K562 (cell line): ENCODE measurements around the gene PPM1E. TPM values are rescaled to one million over a fixed set of nuclear protein-coding genes. Genes with fewer than 3 reads are reported as not detected.
"Not testable (repeated sequence)": the region's sequence is repeated elsewhere in the genome, so short reads cannot be mapped to it uniquely, and the experiment has no call there.

Experiments used
- ATAC-seq: fragments of 200-7000 bp; cut with Tn5 transposase; 3 replicates; pipeline ENCODE4 v1.9.1; 2020; ENCODE audit warnings: moderate library complexity
- BruUV-seq: library from RNA; stranded (reverse); fragments of 400-500 nt; replicated peaks from 2 replicates; lab custom pipeline; 2021; lab: Mats Ljungman, UMichigan
- CTCF ChIA-PET: fragments of 300-600 bp; formaldehyde crosslinking; extraction: SDS; loops from one replicate; lab custom pipeline; 2021; ENCODE audit warnings: low intra/inter-chr PET ratio; lab: Yijun Ruan, JAX
- POLR2A ChIA-PET: fragments of 300-600, 350-650 bp; sonication (Branson Sonifier 250); formaldehyde crosslinking; extraction: SDS; loops from one replicate; lab custom pipeline; 2021; ENCODE audit warnings: antibody characterized with exemption, inconsistent platforms; lab: Yijun Ruan, JAX
- DNase-seq, 4 experiments: peaks; one replicate each; pipeline versions ENCODE4 v3.0.0 to v3.0.0-alpha.2; 2011 to 2018; ENCODE audit warnings: low spot score in 3 of 4, mixed read lengths in 3 of 4; ENCODE audit errors: extremely low read depth in 1 of 4
- FAIRE-seq: peaks from 2 replicates; lab custom pipeline; 2011; peaks lifted over from hg19 to GRCh38; lab: Jason Lieb, UNC
- H2AFZ ChIP-seq: 2 replicates; pipeline ENCODE4 v1.6.0; 2011; ENCODE audit warnings: low read depth, low read length, control low read depth, inconsistent platforms
- H3K27ac ChIP-seq: fragments of 200-600 bp; 3 replicates; pipeline ENCODE4 v1.8.0; 2011; ENCODE audit warnings: low read depth, mild to moderate bottlenecking, control low read depth, inconsistent platforms, low read length, moderate library complexity, mixed read lengths; ENCODE audit errors: extremely low read depth
- H3K27me3 ChIP-seq, 2 experiments: fragments of 300-600 bp in 1 of 2; 2 replicates in 1 of 2; 3 replicates in 1 of 2; pipeline versions ENCODE4 v1.6.0 to v1.8.0; 2011; ENCODE audit warnings: inconsistent platforms in 2 of 2, low read length in 2 of 2, mild to moderate bottlenecking in 1 of 2, mixed read lengths in 1 of 2, moderate library complexity in 1 of 2; ENCODE audit not compliant: control insufficient read depth in 2 of 2, insufficient read depth in 2 of 2
- H3K36me3 ChIP-seq: fragments of 300-600 bp; 3 replicates; pipeline ENCODE4 v1.8.0; 2011; ENCODE audit warnings: mild to moderate bottlenecking, low read length, inconsistent platforms; ENCODE audit not compliant: control insufficient read depth, insufficient read depth
- H3K4me1 ChIP-seq, 2 experiments: fragments of 200-600 bp in 1 of 2; replicated peaks in 1 of 2; 2 replicates in 1 of 2; 3 replicates in 1 of 2; pipeline versions ENCODE4 v1.5.1 to v1.8.0; 2011; ENCODE audit warnings: inconsistent platforms in 2 of 2, low read length in 2 of 2, mild to moderate bottlenecking in 1 of 2, mixed read lengths in 1 of 2, moderate library complexity in 1 of 2; ENCODE audit not compliant: control insufficient read depth in 2 of 2, insufficient read depth in 2 of 2
- H3K4me2 ChIP-seq: 2 replicates; pipeline ENCODE4 v1.6.1; 2011; ENCODE audit warnings: low read length, control low read depth, inconsistent platforms, mixed read lengths; ENCODE audit not compliant: insufficient read depth
- H3K4me3 ChIP-seq: fragments of 200-600 bp; sonication (generic), shearing (Covaris generic); 2 replicates; pipeline ENCODE4 v1.5.1; 2016; ENCODE audit warnings: control low read depth, inconsistent platforms
- H3K79me2 ChIP-seq: fragments of 200-600 bp; 3 replicates; pipeline ENCODE4 v1.8.0; 2011; ENCODE audit warnings: low read length, inconsistent platforms; ENCODE audit not compliant: control insufficient read depth, insufficient read depth
- H3K9ac ChIP-seq, 2 experiments: 2 replicates each; pipeline versions ENCODE4 v1.6.0 to v1.6.1; 2011; ENCODE audit warnings: low read depth in 2 of 2, low read length in 2 of 2, control low read depth in 1 of 2, inconsistent platforms in 1 of 2, mild to moderate bottlenecking in 1 of 2, mixed read lengths in 1 of 2; ENCODE audit not compliant: insufficient read depth in 1 of 2
- H3K9me1 ChIP-seq: one replicate; pipeline ENCODE4 v1.6.0; 2011; ENCODE audit warnings: inconsistent platforms, mild to moderate bottlenecking, low read length, moderate library complexity; ENCODE audit not compliant: control insufficient read depth, insufficient read depth
- H3K9me3 ChIP-seq: replicated peaks from 2 replicates; pipeline ENCODE4 v1.5.1; 2011; ENCODE audit warnings: low read depth, low read length, inconsistent platforms; ENCODE audit not compliant: control insufficient read depth, insufficient read depth
- H4K20me1 ChIP-seq: replicated peaks from 2 replicates; pipeline ENCODE4 v1.6.1; 2011; ENCODE audit warnings: low read length, inconsistent platforms, mixed read lengths; ENCODE audit not compliant: control insufficient read depth, insufficient read depth
- ZNF146 ChIP-seq: IDR thresholded peaks from one replicate; pipeline ENCODE4 v1.6.1; 2018; ENCODE audit warnings: missing compliant biosample characterization; ENCODE audit not compliant: unreplicated experiment
- WGBS: fragments of 100-300 bp; shearing (Covaris generic); methylation state at CpG from one replicate; pipeline ENCODE4 v1.1.6; 2016; ENCODE audit warnings: low coverage, mixed read lengths; ENCODE audit not compliant: insufficient coverage; ENCODE audit errors: missing lambda C conversion rate; 5-methylcytosine and 5-hydroxymethylcytosine counted together
- in situ Hi-C: fragments of 300-500 bp; cut with MboI; formaldehyde crosslinking; loops from 4 replicates; pipeline ENCODE4 v1.15.0; 2018; ENCODE audit warnings: inconsistent platforms, mixed read lengths
- intact Hi-C: fragments of 100-400 bp; cut with micrococcal nuclease; formaldehyde crosslinking; loops from 2 replicates; pipeline ENCODE4 v1.14.2; 2022
- polyA plus RNA-seq, 8 experiments: library from polyadenylated mRNA; depleted of rRNA in 4 of 8; stranded (reverse) in 5 of 8; unstranded in 3 of 8; fragments of >200 nt; fragmentation: Nextera tagmentation in 2 of 8; fragmentation: Illumina TruSeq in 1 of 8; extraction: Ambion mirVana in 2 of 8; extraction: Trizol in 1 of 8; gene quantifications; 2 replicates each; pipeline versions ENCODE4 v1.2.1 to v1.2.3, GENCODE V29; 2011 to 2014; ENCODE audit warnings: inconsistent platforms in 1 of 8, missing spikeins in 1 of 8
- total RNA-seq, 7 experiments: library from RNA; depleted of rRNA in 6 of 7; stranded (reverse); fragments of >200 nt in 6 of 7; fragmentation: Illumina TruSeq in 2 of 7; extraction: Trizol in 2 of 7; gene quantifications; 2 replicates each; pipeline versions ENCODE4 v1.2.1 to v1.2.3, GENCODE V29; 2011 to 2021; ENCODE audit warnings: low replicate concordance in 1 of 7
- TF ChIP-seq, protein P1 (sequence below), 3 experiments: fragments of 200-800 bp in 1 of 3; fragments of 250-450 bp in 1 of 3; fragments of 450-650 bp in 1 of 3; sonication (Bioruptor Pico) in 1 of 3; sonication (Bioruptor generic) in 1 of 3; formaldehyde crosslinking in 1 of 3; IDR thresholded peaks; 2 replicates each; pipeline versions ENCODE4 v1.6.1 to v1.8.0; 2016 to 2022; ENCODE audit warnings: mild to moderate bottlenecking in 2 of 3, missing genetic modification characterization in 2 of 3, missing compliant biosample characterization in 1 of 3, moderate library complexity in 1 of 3

PPM1E gene
- total and polyA plus RNA-seq, 9 of the 15 experiments (the other 6 are each of a cell fraction or from before 2014, with no cell fraction given), result 1.0 to 5.7 (median 4.7) TPM

DNA sequence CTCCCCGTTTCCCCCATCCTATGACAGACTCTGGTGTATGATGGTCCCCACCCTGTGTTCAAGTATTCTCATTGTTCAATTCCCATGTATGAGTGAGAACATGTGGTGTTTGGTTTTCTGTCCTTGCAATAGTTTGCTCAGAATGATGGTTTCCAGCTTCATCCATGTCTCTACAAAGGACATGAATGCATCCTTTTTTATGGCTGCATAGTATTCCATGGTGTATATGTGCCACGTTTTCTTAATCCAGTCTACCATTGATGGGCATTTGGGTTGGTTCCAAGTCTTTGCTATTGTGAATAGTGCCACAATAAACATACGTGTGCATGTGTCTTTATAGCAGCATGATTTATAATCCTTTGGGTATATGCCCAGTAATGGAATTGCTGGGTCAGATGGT lies 90.8 kb downstream of the PPM1E start:
- intact Hi-C loops, CTCF ChIA-PET: not testable (repeated sequence)

More for the DNA sequence above, 90.8 kb downstream of the PPM1E start:
- FAIRE-seq, H3K4me2 ChIP-seq, in situ Hi-C loops, H3K27ac ChIP-seq, DNase-seq, H3K9ac ChIP-seq, H2AFZ ChIP-seq, H3K27me3 ChIP-seq, ATAC-seq, H3K9me1 ChIP-seq, H3K36me3 ChIP-seq, H3K4me1 ChIP-seq, POLR2A ChIA-PET, BruUV-seq, H3K79me2 ChIP-seq, H3K9me3 ChIP-seq, H3K4me3 ChIP-seq, H4K20me1 ChIP-seq: not testable (repeated sequence)
- WGBS, result 3% methylated on average over 2 of the region's 3 CpGs
- TF ChIP-seq, protein P1, sequence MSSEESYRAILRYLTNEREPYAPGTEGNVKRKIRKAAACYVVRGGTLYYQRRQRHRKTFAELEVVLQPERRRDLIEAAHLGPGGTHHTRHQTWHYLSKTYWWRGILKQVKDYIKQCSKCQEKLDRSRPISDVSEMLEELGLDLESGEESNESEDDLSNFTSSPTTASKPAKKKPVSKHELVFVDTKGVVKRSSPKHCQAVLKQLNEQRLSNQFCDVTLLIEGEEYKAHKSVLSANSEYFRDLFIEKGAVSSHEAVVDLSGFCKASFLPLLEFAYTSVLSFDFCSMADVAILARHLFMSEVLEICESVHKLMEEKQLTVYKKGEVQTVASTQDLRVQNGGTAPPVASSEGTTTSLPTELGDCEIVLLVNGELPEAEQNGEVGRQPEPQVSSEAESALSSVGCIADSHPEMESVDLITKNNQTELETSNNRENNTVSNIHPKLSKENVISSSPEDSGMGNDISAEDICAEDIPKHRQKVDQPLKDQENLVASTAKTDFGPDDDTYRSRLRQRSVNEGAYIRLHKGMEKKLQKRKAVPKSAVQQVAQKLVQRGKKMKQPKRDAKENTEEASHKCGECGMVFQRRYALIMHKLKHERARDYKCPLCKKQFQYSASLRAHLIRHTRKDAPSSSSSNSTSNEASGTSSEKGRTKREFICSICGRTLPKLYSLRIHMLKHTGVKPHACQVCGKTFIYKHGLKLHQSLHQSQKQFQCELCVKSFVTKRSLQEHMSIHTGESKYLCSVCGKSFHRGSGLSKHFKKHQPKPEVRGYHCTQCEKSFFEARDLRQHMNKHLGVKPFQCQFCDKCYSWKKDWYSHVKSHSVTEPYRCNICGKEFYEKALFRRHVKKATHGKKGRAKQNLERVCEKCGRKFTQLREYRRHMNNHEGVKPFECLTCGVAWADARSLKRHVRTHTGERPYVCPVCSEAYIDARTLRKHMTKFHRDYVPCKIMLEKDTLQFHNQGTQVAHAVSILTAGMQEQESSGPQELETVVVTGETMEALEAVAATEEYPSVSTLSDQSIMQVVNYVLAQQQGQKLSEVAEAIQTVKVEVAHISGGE (CRISPR knock-in tag; IDR thresholded peaks at IDR 0.05), result peak in 1 of 3 experiments; percentile 56; a peak in 1 of 6 replicates
- peak; percentile 61 for TF ChIP-seq ZNF146 (CRISPR knock-in tag)
